ENCODE measurements around the gene JAZF1. TPM values are rescaled to one million over a fixed set of nuclear protein-coding genes. Genes with fewer than 3 reads are reported as not detected.

The JAZF1 gene
- total and polyA plus RNA-seq, 9 of the 15 experiments (the other 6 are each of a cell fraction or from before 2014, with no cell fraction given): 0.04 to 0.64 (median 0.11) TPM; not detected in 3

GRCh38 chr7:27883696-27884095, 296.9 kb downstream of the JAZF1 start:
- ATAC-seq (no peak), DNase-seq (ENCODE audit: extremely low read depth in 1 of 4, low spot score in 3 of 4) (no peak), FAIRE-seq (no peak)
- CTCF ChIA-PET (ENCODE audit: low intra/inter-chr PET ratio): no interaction called here
- no peaks in the 10 kb centered on the region for H3K4me1 ChIP-seq (replicated peaks in 1 of 2; ENCODE audit: control insufficient read depth in 2 of 2, insufficient read depth in 2 of 2, low read length in 2 of 2)
- H3K27ac ChIP-seq (ENCODE audit: extremely low read depth, low read depth, low read length): no peak overlapping the region
- no peaks in the 10 kb centered on the region for H3K9me1 ChIP-seq (ENCODE audit: control insufficient read depth, insufficient read depth, low read length)
- no peak overlapping the region for H2AFZ ChIP-seq (ENCODE audit: low read depth, low read length)
- no peak overlapping the region for H3K4me3 ChIP-seq
- H3K27me3 ChIP-seq (ENCODE audit: control insufficient read depth in 2 of 2, insufficient read depth in 2 of 2, low read length in 2 of 2): peaks cover 11 to 19% of the 10 kb centered on the region in 2 experiments; a peak in 4 of 5 replicates
- no peaks in the 10 kb centered on the region for H3K9me3 ChIP-seq (replicated peaks; ENCODE audit: control insufficient read depth, insufficient read depth, low read depth, low read length)
- no peaks in the 10 kb centered on the region for H3K36me3 ChIP-seq (ENCODE audit: control insufficient read depth, insufficient read depth, low read length)
- in situ Hi-C loops (cut with MboI) (no loop called here), intact Hi-C loops (cut with micrococcal nuclease) (no loop called here)
- 1% methylated on average over 4 of the region's 4 CpGs for WGBS (ENCODE audit: insufficient coverage, low coverage, missing lambda C conversion rate)
- POLR2A ChIA-PET: no interaction called here
- TF ChIP-seq MLX (CRISPR knock-in tag; conservative IDR thresholded peaks at IDR 0.05) (no peak), RBM22 (IDR thresholded peaks at IDR 0.05; ENCODE audit: low read depth, low read length, poor library complexity, severe bottlenecking) (no peak), HNRNPL (IDR thresholded peaks at IDR 0.05; ENCODE audit: low read depth, low read length) (no peak)
- no TSS peak for BruUV-seq (replicated peaks)
- H3K79me2 ChIP-seq (ENCODE audit: control insufficient read depth, insufficient read depth, low read length): no peaks in the 10 kb centered on the region
- no peak overlapping the region for H3K9ac ChIP-seq (ENCODE audit: insufficient read depth in 1 of 2, low read depth in 2 of 2, low read length in 2 of 2)
- no peaks in the 10 kb centered on the region for H4K20me1 ChIP-seq (replicated peaks; ENCODE audit: control insufficient read depth, insufficient read depth, low read length)
- no peak overlapping the region for H3K4me2 ChIP-seq (ENCODE audit: insufficient read depth, low read length)

- Histone ChIP-seq H3K27me3 (ENCODE audit: control insufficient read depth in 2 of 2, insufficient read depth in 2 of 2, low read length in 2 of 2) (peaks cover 36 to 48% of the 10 kb centered on the region in 2 experiments), H3K9me1 (ENCODE audit: control insufficient read depth, insufficient read depth, low read length) (no peaks in the 10 kb centered on the region), H3K79me2 (ENCODE audit: control insufficient read depth, insufficient read depth, low read length) (no peaks in the 10 kb centered on the region), H2AFZ (ENCODE audit: low read depth, low read length) (no peak overlapping the region), H3K4me3 (no peak overlapping the region), H4K20me1 (replicated peaks; ENCODE audit: control insufficient read depth, insufficient read depth, low read length) (no peaks in the 10 kb centered on the region), H3K36me3 (ENCODE audit: control insufficient read depth, insufficient read depth, low read length) (no peaks in the 10 kb centered on the region), H3K9me3 (replicated peaks; ENCODE audit: control insufficient read depth, insufficient read depth, low read depth, low read length) (no peaks in the 10 kb centered on the region), H3K4me2 (ENCODE audit: insufficient read depth, low read length) (no peak overlapping the region), H3K4me1 (replicated peaks in 1 of 2; ENCODE audit: control insufficient read depth in 2 of 2, insufficient read depth in 2 of 2, low read length in 2 of 2) (no peaks in the 10 kb centered on the region), H3K9ac (ENCODE audit: insufficient read depth in 1 of 2, low read depth in 2 of 2, low read length in 2 of 2) (no peak overlapping the region), H3K27ac (ENCODE audit: extremely low read depth, low read depth, low read length) (no peak overlapping the region)
- intact Hi-C loops (cut with micrococcal nuclease) (loop anchor here (10.0 kb wide), 1 partner anchor 62 kb away; no protein-coding TSS in a partner anchor), in situ Hi-C loops (cut with MboI) (no loop called here)
- TF ChIP-seq C11orf30 (IDR thresholded peaks at IDR 0.05; ENCODE audit: low read depth) (no peak), ZNF764 (CRISPR knock-in tag; IDR thresholded peaks at IDR 0.05; ENCODE audit: low read depth) (no peak), ZHX1 (conservative IDR thresholded peaks at IDR 0.05; ENCODE audit: low read length) (no peak), ILF3 (IDR thresholded peaks at IDR 0.05; ENCODE audit: borderline replicate concordance) (no peak), POLR2AphosphoS5 (IDR thresholded peaks at IDR 0.05; ENCODE audit: control insufficient read depth, insufficient read depth, low read depth, low read length) (no peak), MTA1 (IDR thresholded peaks at IDR 0.05; ENCODE audit: borderline replicate concordance) (no peak), ZBTB2 (IDR thresholded peaks at IDR 0.05) (no peak), CC2D1A (IDR thresholded peaks at IDR 0.05) (no peak)
- no peak for ATAC-seq
- 0% methylated on average over 8 of the region's 8 CpGs for WGBS (ENCODE audit: insufficient coverage, low coverage, missing lambda C conversion rate)
- no TSS peak for BruUV-seq (replicated peaks)
- CTCF ChIA-PET (ENCODE audit: low intra/inter-chr PET ratio): no interaction called here
- no peak for DNase-seq (ENCODE audit: extremely low read depth in 1 of 4, low spot score in 3 of 4)
- POLR2A ChIA-PET: no interaction called here
- FAIRE-seq: no peak
These were observed 303.8 kb downstream of the JAZF1 start for GRCh38 chr7:27876756-27877155.

All from K562 (cell line).